ENCODE measurements around the gene SORBS2. TPM values are rescaled to one million over a fixed set of nuclear protein-coding genes. Genes with fewer than 3 reads are reported as not detected.

SORBS2 gene
- total and polyA plus RNA-seq, 3 donors from 2014 or later: 20.2 to 47.7 (median 26.0) TPM

- 75 to 90% methylated on average over 2 of the region's 2 CpGs for WGBS, 2 donors
- no peaks in the 10 kb centered on the region for H3K36me3 ChIP-seq (ENCODE audit: low read depth, missing control alignments)
- H3K4me3 ChIP-seq: no peak overlapping the region
- no peak for TF ChIP-seq POLR2A (IDR thresholded peaks at IDR 0.05)
- TF ChIP-seq CTCF (IDR thresholded peaks at IDR 0.05): no peak
- H3K9me3 ChIP-seq: no peaks in the 10 kb centered on the region
- peaks cover 10% of the 10 kb centered on the region for H3K4me1 ChIP-seq
- no peak for DNase-seq
- intact Hi-C loops (cut with DNase I; ENCODE audit: low total_unique reads): no loop called here
- H3K27me3 ChIP-seq: no peaks in the 10 kb centered on the region
- H3K27ac ChIP-seq: peak overlapping the region in 1 of 2 donors; percentile 34
Observed at GRCh38 chr4:185728893-185729292, 83.1 kb downstream of the SORBS2 start.

- TF ChIP-seq POLR2A (IDR thresholded peaks at IDR 0.05) (no peak), CTCF (IDR thresholded peaks at IDR 0.05) (no peak)
- WGBS, 2 donors: 64 to 76% methylated on average over 8 of the region's 8 CpGs
- intact Hi-C loops (cut with DNase I; ENCODE audit: low total_unique reads): no loop called here
- Histone ChIP-seq H3K27ac (no peak overlapping the region), H3K27me3 (no peaks in the 10 kb centered on the region), H3K36me3 (ENCODE audit: low read depth, missing control alignments) (no peaks in the 10 kb centered on the region), H3K4me3 (no peak overlapping the region), H3K9me3 (no peaks in the 10 kb centered on the region), H3K4me1 (peaks cover 15% of the 10 kb centered on the region)
- DNase-seq: peak; percentile 40
Observed at GRCh38 chr4:185726931-185727330, 85.1 kb downstream of the SORBS2 start.

GRCh38 chr4:185723631-185724260 lies 88.2 kb downstream of the SORBS2 start:
- WGBS, 2 donors: 18 to 29% methylated on average over 6 of the region's 6 CpGs
- no peaks in the 10 kb centered on the region for H3K36me3 ChIP-seq (ENCODE audit: low read depth, missing control alignments)
- H3K27ac ChIP-seq: peak overlapping the region in 1 of 2 donors; percentile 51
- peaks cover 17% of the 10 kb centered on the region for H3K4me1 ChIP-seq
- TF ChIP-seq POLR2A (IDR thresholded peaks at IDR 0.05) (no peak), CTCF (IDR thresholded peaks at IDR 0.05) (no peak)
- no peaks in the 10 kb centered on the region for H3K9me3 ChIP-seq
- no peak overlapping the region for H3K4me3 ChIP-seq
- no peaks in the 10 kb centered on the region for H3K27me3 ChIP-seq
- peak; percentile 42 for DNase-seq
- intact Hi-C loops (cut with DNase I; ENCODE audit: low total_unique reads): no loop called here

- intact Hi-C loops (cut with DNase I; ENCODE audit: low total_unique reads): no loop called here
- 35 to 47% methylated on average over 3 of the region's 3 CpGs for WGBS, 2 donors
Observed at GRCh38 chr4:185722029-185722316, 90.0 kb downstream of the SORBS2 start.

More at GRCh38 chr4:185722029-185722316, 90.0 kb downstream of the SORBS2 start:
- Histone ChIP-seq H3K4me3 (no peak overlapping the region), H3K9me3 (no peaks in the 10 kb centered on the region), H3K36me3 (ENCODE audit: low read depth, missing control alignments) (no peaks in the 10 kb centered on the region), H3K27me3 (no peaks in the 10 kb centered on the region), H3K27ac (peak overlapping the region in 1 of 2 donors; percentile 16), H3K4me1 (peaks cover 15% of the 10 kb centered on the region)
- TF ChIP-seq POLR2A (IDR thresholded peaks at IDR 0.05) (no peak), CTCF (IDR thresholded peaks at IDR 0.05) (no peak)
- no peak for DNase-seq

Measured in testis (tissue), 3 donors.